ENCODE results near the gene GRP.
A peak's percentile ranks its signal among the peaks of the same experiment; 100 is the strongest.

Gene GRP

DNA sequence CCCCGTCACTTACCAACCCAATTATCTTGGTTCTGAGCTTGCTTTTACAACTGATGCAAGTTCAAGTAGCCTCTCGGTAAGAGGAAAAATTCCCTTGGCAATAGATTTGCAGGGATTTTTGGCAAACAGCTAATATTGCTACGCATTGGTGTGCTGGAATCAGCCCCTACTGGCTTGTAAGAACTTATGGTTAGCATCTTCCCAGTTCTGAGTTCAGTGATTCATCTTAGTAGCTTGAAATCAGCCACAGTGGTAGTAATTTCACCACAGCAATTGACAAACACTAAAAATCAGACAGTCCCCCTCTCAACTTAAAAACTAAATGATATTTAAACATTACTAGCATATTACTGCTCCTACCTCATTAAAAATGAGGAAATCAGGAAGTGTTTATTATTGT lies 59.2 kb downstream of the GRP start:
- Histone ChIP-seq H3K36me3 (no peaks in the 10 kb centered on the region), H3K27ac (peak overlapping the region; percentile 87), H3K9me3 (ENCODE audit: severe bottlenecking) (no peaks in the 10 kb centered on the region), H3K27me3 (ENCODE audit: insufficient read depth, low read depth, severe bottlenecking) (no peaks in the 10 kb centered on the region), H3K4me3 (ENCODE audit: low read depth, low read length) (no peak overlapping the region)
- no peak for DNase-seq
- TF ChIP-seq, protein P1, sequence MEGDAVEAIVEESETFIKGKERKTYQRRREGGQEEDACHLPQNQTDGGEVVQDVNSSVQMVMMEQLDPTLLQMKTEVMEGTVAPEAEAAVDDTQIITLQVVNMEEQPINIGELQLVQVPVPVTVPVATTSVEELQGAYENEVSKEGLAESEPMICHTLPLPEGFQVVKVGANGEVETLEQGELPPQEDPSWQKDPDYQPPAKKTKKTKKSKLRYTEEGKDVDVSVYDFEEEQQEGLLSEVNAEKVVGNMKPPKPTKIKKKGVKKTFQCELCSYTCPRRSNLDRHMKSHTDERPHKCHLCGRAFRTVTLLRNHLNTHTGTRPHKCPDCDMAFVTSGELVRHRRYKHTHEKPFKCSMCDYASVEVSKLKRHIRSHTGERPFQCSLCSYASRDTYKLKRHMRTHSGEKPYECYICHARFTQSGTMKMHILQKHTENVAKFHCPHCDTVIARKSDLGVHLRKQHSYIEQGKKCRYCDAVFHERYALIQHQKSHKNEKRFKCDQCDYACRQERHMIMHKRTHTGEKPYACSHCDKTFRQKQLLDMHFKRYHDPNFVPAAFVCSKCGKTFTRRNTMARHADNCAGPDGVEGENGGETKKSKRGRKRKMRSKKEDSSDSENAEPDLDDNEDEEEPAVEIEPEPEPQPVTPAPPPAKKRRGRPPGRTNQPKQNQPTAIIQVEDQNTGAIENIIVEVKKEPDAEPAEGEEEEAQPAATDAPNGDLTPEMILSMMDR (IDR thresholded peaks at IDR 0.05; ENCODE audit: low read depth, low read length), result no peak

DNA sequence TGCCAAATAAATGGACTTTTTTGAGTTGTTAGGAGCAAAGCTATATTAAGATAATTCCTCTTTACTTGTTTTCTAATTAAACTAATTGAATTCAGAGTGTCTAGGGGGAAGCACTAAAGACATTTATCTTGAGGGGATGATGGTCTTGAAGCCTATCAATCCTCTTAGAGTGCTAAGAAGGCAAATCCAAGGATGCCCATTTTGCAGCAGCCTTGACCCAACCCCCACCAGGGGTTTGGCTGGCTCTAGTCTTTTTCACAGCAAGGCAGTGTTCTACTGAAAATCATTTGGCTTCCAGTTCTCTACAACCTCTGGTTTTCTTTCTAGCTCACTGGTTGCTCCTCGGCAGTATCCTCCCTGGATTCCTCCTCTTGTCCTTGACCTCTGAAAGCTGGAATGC lies 59.8 kb downstream of the GRP start:
- H3K27ac ChIP-seq, result peak overlapping the region; percentile 87
- no peaks in the 10 kb centered on the region for H3K27me3 ChIP-seq (ENCODE audit: insufficient read depth, low read depth, severe bottlenecking)

More for the DNA sequence above, 59.8 kb downstream of the GRP start:
- Histone ChIP-seq H3K4me3 (ENCODE audit: low read depth, low read length) (peak overlapping the region; percentile 1; the same call in 1 of the 2 replicates), H3K36me3 (no peaks in the 10 kb centered on the region), H3K9me3 (ENCODE audit: severe bottlenecking) (no peaks in the 10 kb centered on the region)
- peak; percentile 94 for DNase-seq
- TF ChIP-seq, protein P1 (IDR thresholded peaks at IDR 0.05; ENCODE audit: low read depth, low read length), result no peak
